H1 (cell line): ENCODE measurements around the gene TUBAL3. TPM values are rescaled to one million over a fixed set of nuclear protein-coding genes. Genes with fewer than 3 reads are reported as not detected.

Experiments
- polyA plus RNA-seq, 7 experiments: library from polyadenylated mRNA; depleted of rRNA in 3 of 7; stranded (reverse) in 5 of 7; unstranded in 2 of 7; fragments of >200 nt in 5 of 7; fragments of 200-250 nt in 2 of 7; gene quantifications; 1 replicate in 5 of 7; 2 replicates in 1 of 7; 4 replicates in 1 of 7; pipeline versions ENCODE4 v1.2.1 to v1.2.3, GENCODE V29; 2011 to 2013; ENCODE audit warnings: missing spikeins in 2 of 7, mixed read lengths in 2 of 7
- total RNA-seq: library from RNA; stranded (reverse); fragmentation: NEBNext Ultra II Directional; extraction: Animal tissue kit (Norgen Biotek cat#: 25700); gene quantifications from 2 replicates; pipeline ENCODE4 v1.2.1, GENCODE V29; 2021
- TF ChIP-seq, protein P1 (sequence below): fragments of 300-600 bp; sonication (generic); IDR thresholded peaks from 2 replicates; pipeline ENCODE4 v1.7.1; 2012; ENCODE audit warnings: low read length, moderate library complexity, mild to moderate bottlenecking, inconsistent platforms; ENCODE audit not compliant: insufficient replicate concordance

The TUBAL3 gene
- total and polyA plus RNA-seq, 2 of the 8 experiments (the other 6 are each of a cell fraction or from before 2014, with no cell fraction given), result 0.17 TPM; not detected in 1

DNA sequence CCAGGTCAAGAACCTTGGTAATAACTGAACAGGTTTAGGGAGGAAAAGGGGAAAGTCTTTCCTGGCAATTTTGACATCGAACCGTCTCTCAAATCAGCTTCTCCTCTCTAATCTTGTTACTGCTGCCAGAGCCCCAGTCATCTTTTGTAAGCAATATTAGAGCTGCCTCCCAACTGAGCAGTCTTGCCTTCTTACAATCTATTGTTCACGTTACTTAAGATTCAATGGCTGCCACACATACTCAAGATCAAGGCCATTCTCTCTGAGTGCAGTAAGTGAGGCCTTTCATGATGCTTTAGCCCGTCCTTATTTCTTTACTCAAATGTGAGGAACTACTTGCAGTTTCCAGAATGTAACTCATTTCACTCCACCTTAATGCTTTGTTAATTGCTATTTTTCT, 20.1 kb upstream of the TUBAL3 start (continued):
- TF ChIP-seq, protein P1, sequence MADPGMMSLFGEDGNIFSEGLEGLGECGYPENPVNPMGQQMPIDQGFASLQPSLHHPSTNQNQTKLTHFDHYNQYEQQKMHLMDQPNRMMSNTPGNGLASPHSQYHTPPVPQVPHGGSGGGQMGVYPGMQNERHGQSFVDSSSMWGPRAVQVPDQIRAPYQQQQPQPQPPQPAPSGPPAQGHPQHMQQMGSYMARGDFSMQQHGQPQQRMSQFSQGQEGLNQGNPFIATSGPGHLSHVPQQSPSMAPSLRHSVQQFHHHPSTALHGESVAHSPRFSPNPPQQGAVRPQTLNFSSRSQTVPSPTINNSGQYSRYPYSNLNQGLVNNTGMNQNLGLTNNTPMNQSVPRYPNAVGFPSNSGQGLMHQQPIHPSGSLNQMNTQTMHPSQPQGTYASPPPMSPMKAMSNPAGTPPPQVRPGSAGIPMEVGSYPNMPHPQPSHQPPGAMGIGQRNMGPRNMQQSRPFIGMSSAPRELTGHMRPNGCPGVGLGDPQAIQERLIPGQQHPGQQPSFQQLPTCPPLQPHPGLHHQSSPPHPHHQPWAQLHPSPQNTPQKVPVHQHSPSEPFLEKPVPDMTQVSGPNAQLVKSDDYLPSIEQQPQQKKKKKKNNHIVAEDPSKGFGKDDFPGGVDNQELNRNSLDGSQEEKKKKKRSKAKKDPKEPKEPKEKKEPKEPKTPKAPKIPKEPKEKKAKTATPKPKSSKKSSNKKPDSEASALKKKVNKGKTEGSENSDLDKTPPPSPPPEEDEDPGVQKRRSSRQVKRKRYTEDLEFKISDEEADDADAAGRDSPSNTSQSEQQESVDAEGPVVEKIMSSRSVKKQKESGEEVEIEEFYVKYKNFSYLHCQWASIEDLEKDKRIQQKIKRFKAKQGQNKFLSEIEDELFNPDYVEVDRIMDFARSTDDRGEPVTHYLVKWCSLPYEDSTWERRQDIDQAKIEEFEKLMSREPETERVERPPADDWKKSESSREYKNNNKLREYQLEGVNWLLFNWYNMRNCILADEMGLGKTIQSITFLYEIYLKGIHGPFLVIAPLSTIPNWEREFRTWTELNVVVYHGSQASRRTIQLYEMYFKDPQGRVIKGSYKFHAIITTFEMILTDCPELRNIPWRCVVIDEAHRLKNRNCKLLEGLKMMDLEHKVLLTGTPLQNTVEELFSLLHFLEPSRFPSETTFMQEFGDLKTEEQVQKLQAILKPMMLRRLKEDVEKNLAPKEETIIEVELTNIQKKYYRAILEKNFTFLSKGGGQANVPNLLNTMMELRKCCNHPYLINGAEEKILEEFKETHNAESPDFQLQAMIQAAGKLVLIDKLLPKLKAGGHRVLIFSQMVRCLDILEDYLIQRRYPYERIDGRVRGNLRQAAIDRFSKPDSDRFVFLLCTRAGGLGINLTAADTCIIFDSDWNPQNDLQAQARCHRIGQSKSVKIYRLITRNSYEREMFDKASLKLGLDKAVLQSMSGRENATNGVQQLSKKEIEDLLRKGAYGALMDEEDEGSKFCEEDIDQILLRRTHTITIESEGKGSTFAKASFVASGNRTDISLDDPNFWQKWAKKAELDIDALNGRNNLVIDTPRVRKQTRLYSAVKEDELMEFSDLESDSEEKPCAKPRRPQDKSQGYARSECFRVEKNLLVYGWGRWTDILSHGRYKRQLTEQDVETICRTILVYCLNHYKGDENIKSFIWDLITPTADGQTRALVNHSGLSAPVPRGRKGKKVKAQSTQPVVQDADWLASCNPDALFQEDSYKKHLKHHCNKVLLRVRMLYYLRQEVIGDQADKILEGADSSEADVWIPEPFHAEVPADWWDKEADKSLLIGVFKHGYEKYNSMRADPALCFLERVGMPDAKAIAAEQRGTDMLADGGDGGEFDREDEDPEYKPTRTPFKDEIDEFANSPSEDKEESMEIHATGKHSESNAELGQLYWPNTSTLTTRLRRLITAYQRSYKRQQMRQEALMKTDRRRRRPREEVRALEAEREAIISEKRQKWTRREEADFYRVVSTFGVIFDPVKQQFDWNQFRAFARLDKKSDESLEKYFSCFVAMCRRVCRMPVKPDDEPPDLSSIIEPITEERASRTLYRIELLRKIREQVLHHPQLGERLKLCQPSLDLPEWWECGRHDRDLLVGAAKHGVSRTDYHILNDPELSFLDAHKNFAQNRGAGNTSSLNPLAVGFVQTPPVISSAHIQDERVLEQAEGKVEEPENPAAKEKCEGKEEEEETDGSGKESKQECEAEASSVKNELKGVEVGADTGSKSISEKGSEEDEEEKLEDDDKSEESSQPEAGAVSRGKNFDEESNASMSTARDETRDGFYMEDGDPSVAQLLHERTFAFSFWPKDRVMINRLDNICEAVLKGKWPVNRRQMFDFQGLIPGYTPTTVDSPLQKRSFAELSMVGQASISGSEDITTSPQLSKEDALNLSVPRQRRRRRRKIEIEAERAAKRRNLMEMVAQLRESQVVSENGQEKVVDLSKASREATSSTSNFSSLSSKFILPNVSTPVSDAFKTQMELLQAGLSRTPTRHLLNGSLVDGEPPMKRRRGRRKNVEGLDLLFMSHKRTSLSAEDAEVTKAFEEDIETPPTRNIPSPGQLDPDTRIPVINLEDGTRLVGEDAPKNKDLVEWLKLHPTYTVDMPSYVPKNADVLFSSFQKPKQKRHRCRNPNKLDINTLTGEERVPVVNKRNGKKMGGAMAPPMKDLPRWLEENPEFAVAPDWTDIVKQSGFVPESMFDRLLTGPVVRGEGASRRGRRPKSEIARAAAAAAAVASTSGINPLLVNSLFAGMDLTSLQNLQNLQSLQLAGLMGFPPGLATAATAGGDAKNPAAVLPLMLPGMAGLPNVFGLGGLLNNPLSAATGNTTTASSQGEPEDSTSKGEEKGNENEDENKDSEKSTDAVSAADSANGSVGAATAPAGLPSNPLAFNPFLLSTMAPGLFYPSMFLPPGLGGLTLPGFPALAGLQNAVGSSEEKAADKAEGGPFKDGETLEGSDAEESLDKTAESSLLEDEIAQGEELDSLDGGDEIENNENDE, result no peak
